ENCODE data around the gene PARP15.

PARP15 gene

DNA sequence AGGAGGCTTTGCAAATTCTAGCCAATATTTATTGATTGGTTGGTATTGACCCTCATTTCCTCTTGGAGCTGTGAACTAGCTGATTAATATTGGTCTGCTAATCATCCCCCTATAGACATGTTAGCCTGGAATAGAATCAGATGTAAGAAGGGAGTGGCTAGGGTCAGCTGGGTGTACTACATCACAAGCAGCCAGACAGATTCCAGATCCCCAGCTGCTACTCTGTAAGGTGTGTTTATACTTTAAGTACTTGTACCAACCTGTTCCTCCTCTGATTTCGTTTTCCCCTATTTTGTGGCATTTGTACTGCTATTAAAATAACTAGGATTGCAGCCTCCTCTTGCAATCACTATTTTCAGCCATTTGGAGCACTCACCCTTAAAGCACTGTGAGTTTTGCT is 49.9 kb downstream of the PARP15 start:
- Histone ChIP-seq H3K4me1 (ENCODE audit: low read depth, poor library complexity, severe bottlenecking) (no peaks in the 10 kb centered on the region), H3K79me2 (ENCODE audit: insufficient read depth, low read depth) (no peaks in the 10 kb centered on the region), H4K20me1 (ENCODE audit: insufficient read depth) (no peaks in the 10 kb centered on the region), H3K27me3 (ENCODE audit: insufficient read depth, low read depth) (no peaks in the 10 kb centered on the region), H3K9ac (no peak overlapping the region), H3K4me2 (no peak overlapping the region), H3K36me3 (ENCODE audit: insufficient read depth) (no peaks in the 10 kb centered on the region), H3K4me3 (IDR thresholded peaks at IDR 0.05; ENCODE audit: insufficient read depth, low read depth, low read length) (no peak overlapping the region), H2AFZ (ENCODE audit: low read depth) (no peak overlapping the region), H3K27ac (no peak overlapping the region)
- TF ChIP-seq, protein P1, sequence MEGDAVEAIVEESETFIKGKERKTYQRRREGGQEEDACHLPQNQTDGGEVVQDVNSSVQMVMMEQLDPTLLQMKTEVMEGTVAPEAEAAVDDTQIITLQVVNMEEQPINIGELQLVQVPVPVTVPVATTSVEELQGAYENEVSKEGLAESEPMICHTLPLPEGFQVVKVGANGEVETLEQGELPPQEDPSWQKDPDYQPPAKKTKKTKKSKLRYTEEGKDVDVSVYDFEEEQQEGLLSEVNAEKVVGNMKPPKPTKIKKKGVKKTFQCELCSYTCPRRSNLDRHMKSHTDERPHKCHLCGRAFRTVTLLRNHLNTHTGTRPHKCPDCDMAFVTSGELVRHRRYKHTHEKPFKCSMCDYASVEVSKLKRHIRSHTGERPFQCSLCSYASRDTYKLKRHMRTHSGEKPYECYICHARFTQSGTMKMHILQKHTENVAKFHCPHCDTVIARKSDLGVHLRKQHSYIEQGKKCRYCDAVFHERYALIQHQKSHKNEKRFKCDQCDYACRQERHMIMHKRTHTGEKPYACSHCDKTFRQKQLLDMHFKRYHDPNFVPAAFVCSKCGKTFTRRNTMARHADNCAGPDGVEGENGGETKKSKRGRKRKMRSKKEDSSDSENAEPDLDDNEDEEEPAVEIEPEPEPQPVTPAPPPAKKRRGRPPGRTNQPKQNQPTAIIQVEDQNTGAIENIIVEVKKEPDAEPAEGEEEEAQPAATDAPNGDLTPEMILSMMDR (conservative IDR thresholded peaks at IDR 0.05; ENCODE audit: low read depth, low read length) = no peak

DNA sequence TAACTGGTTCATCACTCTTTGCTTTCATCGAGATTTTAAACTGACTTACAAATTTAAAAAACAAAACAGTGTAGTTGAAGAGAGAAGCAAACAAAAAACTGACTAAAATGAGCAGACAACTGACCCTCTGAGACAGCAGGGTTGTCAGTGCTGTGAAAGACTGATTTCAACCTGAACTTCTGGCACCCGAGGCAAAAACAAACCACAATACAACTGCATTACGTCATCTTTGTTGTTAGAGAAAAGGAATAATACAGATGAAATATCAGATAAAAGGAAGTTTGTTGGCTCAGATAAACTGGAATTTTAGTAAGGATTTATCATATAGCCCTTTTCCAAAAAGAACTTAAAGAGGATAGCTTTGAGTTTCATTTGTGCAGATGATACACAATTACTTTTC is 51.1 kb downstream of the PARP15 start:
- Histone ChIP-seq H3K36me3 (ENCODE audit: insufficient read depth) (no peaks in the 10 kb centered on the region), H2AFZ (ENCODE audit: low read depth) (no peak overlapping the region), H3K4me3 (IDR thresholded peaks at IDR 0.05; ENCODE audit: insufficient read depth, low read depth, low read length) (no peak overlapping the region), H3K4me2 (no peak overlapping the region), H3K9ac (no peak overlapping the region), H3K4me1 (ENCODE audit: low read depth, poor library complexity, severe bottlenecking) (no peaks in the 10 kb centered on the region), H3K27me3 (ENCODE audit: insufficient read depth, low read depth) (no peaks in the 10 kb centered on the region), H4K20me1 (ENCODE audit: insufficient read depth) (no peaks in the 10 kb centered on the region), H3K27ac (no peak overlapping the region), H3K79me2 (ENCODE audit: insufficient read depth, low read depth) (no peaks in the 10 kb centered on the region)
- TF ChIP-seq, protein P1 (conservative IDR thresholded peaks at IDR 0.05; ENCODE audit: low read depth, low read length) = no peak

DNA sequence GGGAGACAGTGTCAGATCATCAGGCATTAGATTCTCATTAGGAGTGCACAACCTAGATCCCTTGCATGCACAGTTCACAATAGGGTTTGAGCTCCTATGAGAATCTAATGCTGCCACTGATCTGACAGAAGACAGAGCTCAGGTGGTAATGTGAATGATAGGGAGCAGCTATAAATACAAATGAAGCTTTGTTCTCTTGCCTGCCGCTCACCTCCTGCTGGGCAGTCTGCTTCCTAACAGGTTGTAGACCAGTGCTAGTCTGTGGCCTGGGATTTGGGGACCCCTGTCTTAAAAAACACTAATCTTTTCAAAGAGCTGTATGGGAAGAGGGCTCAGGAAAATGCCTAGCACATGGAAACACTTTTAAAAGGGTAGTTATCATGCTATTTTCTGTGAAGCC is 52.3 kb downstream of the PARP15 start:
- TF ChIP-seq, protein P1 (conservative IDR thresholded peaks at IDR 0.05; ENCODE audit: low read depth, low read length) = no peak
- no peak overlapping the region for H3K4me2 ChIP-seq
- no peaks in the 10 kb centered on the region for H4K20me1 ChIP-seq (ENCODE audit: insufficient read depth)
- no peak overlapping the region for H3K4me3 ChIP-seq (IDR thresholded peaks at IDR 0.05; ENCODE audit: insufficient read depth, low read depth, low read length)
- no peaks in the 10 kb centered on the region for H3K79me2 ChIP-seq (ENCODE audit: insufficient read depth, low read depth)
- no peak overlapping the region for H2AFZ ChIP-seq (ENCODE audit: low read depth)
- no peaks in the 10 kb centered on the region for H3K27me3 ChIP-seq (ENCODE audit: insufficient read depth, low read depth)
- no peaks in the 10 kb centered on the region for H3K4me1 ChIP-seq (ENCODE audit: low read depth, poor library complexity, severe bottlenecking)
- no peak overlapping the region for H3K9ac ChIP-seq
- H3K36me3 ChIP-seq (ENCODE audit: insufficient read depth) = no peaks in the 10 kb centered on the region
- H3K27ac ChIP-seq = no peak overlapping the region

DNA sequence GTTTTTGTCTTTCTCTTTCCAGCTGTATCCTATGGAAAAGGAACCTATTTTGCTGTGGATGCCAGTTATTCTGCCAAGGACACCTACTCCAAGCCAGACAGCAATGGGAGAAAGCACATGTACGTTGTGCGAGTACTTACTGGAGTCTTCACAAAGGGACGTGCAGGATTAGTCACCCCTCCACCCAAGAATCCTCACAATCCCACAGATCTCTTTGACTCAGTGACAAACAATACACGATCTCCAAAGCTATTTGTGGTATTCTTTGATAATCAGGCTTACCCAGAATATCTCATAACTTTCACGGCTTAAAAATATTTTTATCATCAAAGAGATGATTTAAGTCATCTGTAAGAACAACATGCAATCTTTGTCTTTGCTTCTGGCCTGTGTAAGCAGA is 58.3 kb downstream of the PARP15 start:
- no peaks in the 10 kb centered on the region for H3K36me3 ChIP-seq (ENCODE audit: insufficient read depth)
- no peak overlapping the region for H3K4me2 ChIP-seq
- TF ChIP-seq, protein P1 (conservative IDR thresholded peaks at IDR 0.05; ENCODE audit: low read depth, low read length) = no peak
- no peak overlapping the region for H3K9ac ChIP-seq
- H3K4me3 ChIP-seq (IDR thresholded peaks at IDR 0.05; ENCODE audit: insufficient read depth, low read depth, low read length) = no peak overlapping the region
- no peaks in the 10 kb centered on the region for H3K79me2 ChIP-seq (ENCODE audit: insufficient read depth, low read depth)
- no peak overlapping the region for H2AFZ ChIP-seq (ENCODE audit: low read depth)
- no peaks in the 10 kb centered on the region for H4K20me1 ChIP-seq (ENCODE audit: insufficient read depth)
- no peaks in the 10 kb centered on the region for H3K4me1 ChIP-seq (ENCODE audit: low read depth, poor library complexity, severe bottlenecking)
- no peaks in the 10 kb centered on the region for H3K27me3 ChIP-seq (ENCODE audit: insufficient read depth, low read depth)
- no peak overlapping the region for H3K27ac ChIP-seq

DNA sequence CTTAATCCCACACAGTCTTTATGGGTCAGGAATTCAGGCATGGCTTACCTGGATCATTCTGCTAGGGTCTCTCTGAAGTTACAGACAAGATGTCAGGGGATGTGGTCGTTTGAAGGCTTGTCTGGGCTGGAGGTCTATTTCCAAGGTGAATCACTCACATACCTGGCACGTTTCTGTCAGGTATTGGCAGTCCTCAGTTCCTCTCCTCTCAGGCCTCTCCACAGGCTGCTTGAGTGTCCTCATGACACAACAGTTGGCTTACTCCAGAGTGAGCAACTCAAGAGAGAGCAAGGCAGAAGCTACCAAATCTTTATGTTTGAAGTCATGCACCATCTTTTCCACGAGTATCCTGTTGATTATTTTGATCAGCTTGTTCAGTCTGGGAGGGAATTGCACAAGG is 59.2 kb downstream of the PARP15 start:
- no peak overlapping the region for H3K4me2 ChIP-seq
- no peak overlapping the region for H3K27ac ChIP-seq
- TF ChIP-seq, protein P1 (conservative IDR thresholded peaks at IDR 0.05; ENCODE audit: low read depth, low read length) = no peak

More for the DNA sequence above, 59.2 kb downstream of the PARP15 start:
- Histone ChIP-seq H3K36me3 (ENCODE audit: insufficient read depth) (no peaks in the 10 kb centered on the region), H2AFZ (ENCODE audit: low read depth) (no peak overlapping the region), H3K9ac (no peak overlapping the region), H3K4me1 (ENCODE audit: low read depth, poor library complexity, severe bottlenecking) (no peaks in the 10 kb centered on the region), H3K4me3 (IDR thresholded peaks at IDR 0.05; ENCODE audit: insufficient read depth, low read depth, low read length) (no peak overlapping the region), H3K79me2 (ENCODE audit: insufficient read depth, low read depth) (no peaks in the 10 kb centered on the region), H4K20me1 (ENCODE audit: insufficient read depth) (no peaks in the 10 kb centered on the region), H3K27me3 (ENCODE audit: insufficient read depth, low read depth) (no peaks in the 10 kb centered on the region)

Measured in KMS-11 (cell line).